C4-2B (cell line): ENCODE measurements around the gene AK8.

Experiments used
- CTCF ChIP-seq: fragments of 450-650 bp; conservative IDR thresholded peaks from 2 replicates; pipeline ENCODE4 v1.5.1; 2017; ENCODE audit warnings: mild to moderate bottlenecking
- ZFX ChIP-seq: fragments of 450-650 bp; IDR thresholded peaks from 2 replicates; pipeline ENCODE4 v1.6.1; 2017

GRCh38 chr9:132710333-132710732, 167.8 kb downstream of the AK8 start:
- TF ChIP-seq CTCF (no peak), ZFX (no peak)
